Measurements from ENCODE around the gene CARNS1.
A peak's percentile ranks its signal among the peaks of the same experiment; 100 is the strongest.

The CARNS1 gene

GRCh38 chr11:67376063-67376820 lies 39.2 kb upstream of the CARNS1 start:
- no peak for DNase-seq (ENCODE audit: low read depth, low spot score)

GRCh38 chr11:67376873-67377808 lies 38.3 kb upstream of the CARNS1 start:
- DNase-seq (ENCODE audit: low read depth, low spot score): no peak

- DNase-seq (ENCODE audit: low read depth, low spot score): no peak
Measured at GRCh38 chr11:67378544-67378943, 36.9 kb upstream of the CARNS1 start.

- DNase-seq (ENCODE audit: low read depth, low spot score): no peak
Measured at GRCh38 chr11:67379061-67380058, 36.1 kb upstream of the CARNS1 start.

DNA sequence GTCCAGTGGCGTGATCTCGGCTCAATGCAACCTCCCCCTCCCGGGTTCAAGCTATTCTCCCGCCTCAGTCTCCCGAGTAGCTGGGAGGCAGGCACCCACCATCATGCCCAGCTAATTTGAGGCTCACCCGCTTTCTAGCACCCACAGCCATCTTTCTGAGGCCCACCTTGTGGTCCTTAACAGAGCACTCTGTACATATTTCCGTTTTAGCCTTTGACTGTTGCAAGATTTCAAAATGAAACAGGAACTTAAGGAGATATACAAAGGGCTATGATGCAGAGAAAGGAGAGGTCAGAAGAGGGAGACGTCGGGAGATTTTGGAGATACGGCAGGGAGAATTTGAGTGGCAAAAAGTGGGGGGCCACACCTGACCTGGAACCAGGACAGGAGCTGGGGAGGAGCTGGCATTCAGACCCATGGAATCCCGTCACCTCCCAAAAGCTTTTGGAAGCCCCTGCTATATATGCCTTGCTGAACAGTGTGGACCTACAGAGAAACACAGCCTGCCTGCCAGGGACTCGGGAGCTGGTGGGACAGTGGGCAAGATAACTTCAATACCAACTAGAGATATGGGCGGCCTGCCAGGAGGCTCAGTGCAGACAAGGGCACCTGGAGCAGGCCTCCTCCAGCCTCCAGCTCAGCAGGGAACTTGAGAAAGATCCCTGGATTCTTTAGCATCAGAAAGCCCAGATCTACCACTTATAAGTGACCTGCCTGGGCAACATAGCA lies 34.1 kb upstream of the CARNS1 start:
- DNase-seq (ENCODE audit: low read depth, low spot score): no peak

DNA sequence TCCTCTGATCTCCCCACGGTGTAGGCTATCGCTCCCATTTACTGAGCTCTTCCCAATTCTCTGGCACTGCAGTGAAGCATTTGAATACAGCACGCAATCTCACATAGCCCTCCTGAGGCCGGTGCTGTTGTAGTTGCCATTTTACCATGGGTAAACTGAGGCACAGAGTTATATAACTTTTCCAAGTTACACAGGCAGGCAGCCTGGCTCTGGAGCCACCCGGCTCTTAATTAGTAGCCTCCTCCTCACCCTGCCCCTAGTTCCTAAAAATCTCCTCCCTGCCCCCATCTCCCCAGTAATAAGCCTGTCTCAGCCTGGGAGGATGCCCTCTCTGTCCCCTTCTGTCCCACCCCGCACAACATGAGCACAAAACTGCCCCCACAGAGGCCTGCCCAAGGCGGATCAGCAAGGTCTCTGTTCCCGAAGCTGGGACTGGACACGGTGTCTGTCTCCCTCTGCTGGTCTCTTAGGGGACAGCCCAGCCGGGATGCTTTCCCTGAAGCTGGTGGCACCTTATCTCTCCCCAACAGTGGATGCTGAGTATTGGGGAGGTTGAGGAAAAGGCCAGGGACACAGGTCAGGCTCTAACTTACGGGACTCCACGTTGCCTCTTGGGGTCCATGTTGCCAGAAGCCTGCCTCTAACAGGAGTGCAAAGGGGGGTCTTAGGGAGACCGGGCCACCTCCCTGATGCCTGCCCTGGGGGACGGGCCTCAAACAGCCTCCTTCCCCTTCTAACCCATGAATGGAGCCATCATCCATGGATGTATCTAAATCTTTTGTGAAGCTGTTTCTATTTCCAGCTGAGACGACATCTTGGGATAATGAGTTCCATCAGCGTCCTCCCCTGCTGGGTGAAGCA lies 33.0 kb upstream of the CARNS1 start:
- peak; percentile 70 for DNase-seq (ENCODE audit: low read depth, low spot score)

DNA sequence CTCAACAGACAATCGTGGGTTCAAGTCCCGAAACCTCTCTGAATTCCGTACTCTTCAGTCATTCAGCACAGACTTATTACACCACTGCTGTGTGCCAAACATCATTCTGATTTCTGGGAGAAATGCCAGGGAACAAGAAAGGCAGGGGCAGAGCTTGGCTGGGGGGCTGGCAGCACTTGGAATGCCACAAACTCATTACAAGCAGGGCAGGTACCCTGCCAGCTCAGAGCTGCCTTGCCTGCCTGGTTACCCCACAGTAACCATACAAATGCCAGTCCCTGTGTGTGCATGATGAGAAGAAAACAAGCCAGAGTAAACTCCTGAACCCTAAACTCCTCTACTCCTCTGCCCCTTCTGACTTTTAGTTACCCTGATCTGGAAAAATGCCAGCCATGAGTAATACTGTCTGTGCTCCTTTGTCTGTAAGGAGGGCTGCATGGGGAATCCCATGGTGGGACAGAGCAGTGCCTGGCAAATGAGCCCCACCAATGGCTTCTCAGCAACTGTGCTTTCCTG lies 30.6 kb upstream of the CARNS1 start:
- no peak for DNase-seq (ENCODE audit: low read depth, low spot score)

GRCh38 chr11:67387069-67387468 lies 28.4 kb upstream of the CARNS1 start:
- DNase-seq (ENCODE audit: low read depth, low spot score): no peak

DNA sequence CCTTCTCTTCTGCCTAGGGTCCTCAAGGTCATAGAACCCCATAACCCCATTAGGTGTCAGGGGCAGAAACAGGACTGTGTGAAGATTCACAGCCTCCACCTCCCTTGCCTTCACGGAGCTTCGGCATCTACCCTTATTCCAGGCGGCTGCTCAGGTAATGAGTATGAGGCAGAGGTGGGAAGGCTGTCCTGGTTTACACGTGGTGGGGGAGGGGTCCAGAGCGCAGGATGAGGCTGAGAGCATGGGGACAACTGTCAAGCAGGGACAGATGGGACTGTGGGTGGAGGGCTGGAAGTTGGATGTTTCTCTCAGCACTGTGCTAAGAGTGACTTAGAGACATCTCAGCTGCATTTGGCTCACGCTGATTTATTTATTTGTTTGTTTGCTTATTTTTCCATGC lies 28.0 kb upstream of the CARNS1 start:
- DNase-seq (ENCODE audit: low read depth, low spot score): no peak

GRCh38 chr11:67389477-67389876 lies 26.0 kb upstream of the CARNS1 start:
- no peak for DNase-seq (ENCODE audit: low read depth, low spot score)

DNA sequence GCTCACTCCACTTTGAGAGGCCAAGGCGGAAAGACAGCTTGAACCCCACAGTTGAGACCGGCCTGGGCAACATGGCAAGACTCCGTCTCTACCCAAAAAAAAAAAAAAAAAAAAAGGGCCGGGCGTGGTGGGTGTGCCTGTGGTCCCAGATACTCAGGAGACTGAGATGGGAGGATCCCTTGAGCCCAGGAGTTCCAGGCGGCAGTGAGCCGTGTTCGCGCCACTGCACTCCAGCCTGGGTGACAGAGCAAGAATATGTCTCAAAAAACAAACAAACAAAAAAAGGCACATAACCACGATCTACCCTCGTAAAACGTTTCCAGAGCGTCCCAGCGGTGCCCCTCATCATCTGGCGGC lies 24.6 kb upstream of the CARNS1 start:
- no peak for DNase-seq (ENCODE audit: low read depth, low spot score)

- DNase-seq (ENCODE audit: low read depth, low spot score): peak; percentile 83
Measured at GRCh38 chr11:67391304-67392182, 23.9 kb upstream of the CARNS1 start, which contains the start of gene RAD9A. RAD9A (plus strand) TSS chr11:67391986; CDS start chr11:67392045, 59 bp downstream.

DNA sequence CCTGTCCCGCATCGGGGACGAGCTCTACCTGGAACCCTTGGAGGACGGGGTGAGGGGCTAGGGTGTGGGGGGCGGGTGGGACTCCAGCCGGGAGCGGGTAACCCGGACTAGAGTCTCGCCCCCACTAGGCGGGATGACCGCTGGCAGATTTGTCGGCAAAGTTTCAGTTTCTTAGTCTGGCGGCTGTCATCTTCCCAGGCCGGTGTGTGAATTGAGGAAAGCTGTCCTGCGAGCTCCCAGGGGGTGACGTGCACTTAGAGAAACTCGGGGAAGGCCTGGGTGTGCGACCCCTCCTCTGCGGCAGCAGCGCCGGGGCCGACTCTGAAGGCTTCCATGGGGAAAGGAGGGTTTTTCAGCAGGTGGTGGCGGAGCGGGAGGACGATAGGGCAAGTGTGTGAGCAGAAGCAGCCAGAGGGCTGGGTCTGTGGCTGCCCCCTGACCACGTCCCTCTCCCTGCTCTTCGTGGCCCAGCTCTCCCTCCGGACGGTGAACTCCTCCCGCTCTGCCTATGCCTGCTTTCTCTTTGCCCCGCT lies 23.2 kb upstream of the CARNS1 start:
- DNase-seq (ENCODE audit: low read depth, low spot score): no peak

GRCh38 chr11:67393437-67393836 lies 22.0 kb upstream of the CARNS1 start:
- no peak for DNase-seq (ENCODE audit: low read depth, low spot score)

DNA sequence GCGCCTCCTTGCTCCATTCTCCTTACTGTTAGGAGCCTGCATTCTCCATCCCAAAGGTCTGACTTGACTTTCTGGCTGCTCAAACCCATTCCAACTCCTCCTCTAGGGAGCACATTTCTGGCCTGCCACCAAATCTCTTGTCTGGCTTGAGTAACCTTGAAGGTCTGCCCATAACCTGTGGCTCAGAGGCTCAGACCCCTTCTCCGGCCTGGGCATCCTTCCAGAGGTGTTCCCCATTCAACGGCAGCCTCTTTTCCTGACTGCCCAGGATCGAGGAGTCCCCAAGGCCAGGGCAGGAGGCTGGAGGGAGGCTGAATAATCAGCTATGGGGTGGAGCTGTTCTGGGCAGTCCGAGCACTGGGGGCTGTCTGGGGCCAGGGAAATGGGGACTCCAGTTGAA lies 21.5 kb upstream of the CARNS1 start:
- no peak for DNase-seq (ENCODE audit: low read depth, low spot score)

DNA sequence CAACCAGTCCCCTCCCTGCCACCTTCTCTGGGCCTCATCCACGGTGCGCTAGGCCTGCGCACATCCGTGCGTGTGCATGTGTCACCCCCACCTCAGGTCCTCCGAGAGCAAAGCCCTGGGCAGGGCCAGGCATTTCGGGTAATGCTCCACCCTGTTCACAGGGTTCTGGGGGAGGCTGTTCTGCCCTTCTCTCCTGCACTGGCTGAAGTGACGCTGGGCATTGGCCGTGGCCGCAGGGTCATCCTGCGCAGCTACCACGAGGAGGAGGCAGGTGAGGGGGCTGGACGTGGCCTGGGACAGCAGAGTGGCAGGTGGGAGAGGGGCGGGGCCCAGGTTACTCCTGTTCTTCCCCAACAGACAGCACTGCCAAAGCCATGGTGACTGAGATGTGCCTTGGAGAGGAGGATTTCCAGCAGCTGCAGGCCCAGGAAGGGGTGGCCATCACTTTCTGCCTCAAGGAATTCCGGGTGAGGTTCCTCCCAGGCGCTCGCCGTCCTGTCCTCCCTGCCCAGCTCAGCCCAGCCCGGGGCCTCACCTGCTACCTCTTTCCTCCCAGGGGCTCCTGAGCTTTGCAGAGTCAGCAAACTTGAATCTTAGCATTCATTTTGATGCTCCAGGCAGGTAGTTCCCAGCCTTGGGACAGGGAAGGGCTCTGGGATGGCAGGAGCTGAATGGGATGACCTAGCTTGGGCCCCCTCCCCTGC lies 19.8 kb upstream of the CARNS1 start:
- DNase-seq (ENCODE audit: low read depth, low spot score): no peak

DNA sequence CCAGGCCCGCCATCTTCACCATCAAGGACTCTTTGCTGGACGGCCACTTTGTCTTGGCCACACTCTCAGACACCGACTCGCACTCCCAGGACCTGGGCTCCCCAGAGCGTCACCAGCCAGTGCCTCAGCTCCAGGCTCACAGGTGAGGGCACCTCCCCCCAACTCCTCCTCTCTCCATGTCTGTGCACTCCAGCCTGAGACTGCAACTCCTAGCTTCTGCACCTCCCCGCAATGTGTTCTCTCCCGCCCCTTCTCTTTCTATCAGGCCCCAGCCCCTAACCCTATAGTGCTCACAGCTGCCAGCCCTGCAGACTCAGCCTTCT lies 19.3 kb upstream of the CARNS1 start:
- DNase-seq (ENCODE audit: low read depth, low spot score): no peak

Measured in activated CD4-positive, CD25-positive, alpha-beta regulatory T cell treated with anti-CD3 and anti-CD28 coated beads, Interleukin-2, amount 50 U/mL, for 16 hours (primary cell).